HG02623 (cell line): Measurements from ENCODE around the gene CASTOR2.
A peak's percentile ranks its signal among the peaks of the same experiment; 100 is the strongest.
"Not testable (repeated sequence)": the region's sequence is repeated elsewhere in the genome, so short reads cannot be mapped to it uniquely, and the experiment has no call there.

Experiments used
- ATAC-seq: cut with Tn5 transposase; IDR thresholded peaks from one replicate; pipeline ENCODE4 v1.9.1; 2021; ENCODE audit warnings: moderate library complexity; ENCODE audit not compliant: unreplicated experiment

The CASTOR2 gene

GRCh38 chr7:74964511-74965119, at the start of gene CASTOR2:
TSS of gene CASTOR2 (plus strand) at chr7:74964705. CDS start at chr7:74964986, 281 bp downstream.
- ATAC-seq: peak; percentile 93

- ATAC-seq: not testable (repeated sequence)
These were observed 42.1 kb upstream of the CASTOR2 start for GRCh38 chr7:74922321-74922890.

- not testable (repeated sequence) for ATAC-seq
These were observed 40.9 kb upstream of the CASTOR2 start for GRCh38 chr7:74923644-74924043.

GRCh38 chr7:74926968-74927367, 37.5 kb upstream of the CASTOR2 start:
- ATAC-seq: not testable (repeated sequence)

- ATAC-seq: not testable (repeated sequence)
These were observed 32.8 kb upstream of the CASTOR2 start for GRCh38 chr7:74931563-74932328.

- ATAC-seq: not testable (repeated sequence)
These were observed 25.1 kb upstream of the CASTOR2 start for GRCh38 chr7:74939429-74939828.

GRCh38 chr7:74941302-74942069, 23.0 kb upstream of the CASTOR2 start:
- not testable (repeated sequence) for ATAC-seq

GRCh38 chr7:74943923-74944322, 20.6 kb upstream of the CASTOR2 start:
- ATAC-seq: not testable (repeated sequence)

GRCh38 chr7:74947741-74948140, 16.8 kb upstream of the CASTOR2 start:
- ATAC-seq: not testable (repeated sequence)

- ATAC-seq: not testable (repeated sequence)
These were observed 10.7 kb upstream of the CASTOR2 start for GRCh38 chr7:74953774-74954173.

GRCh38 chr7:74958328-74958727, 6.2 kb upstream of the CASTOR2 start:
- ATAC-seq: not testable (repeated sequence)

- ATAC-seq: not testable (repeated sequence)
These were observed 598 bp upstream of the CASTOR2 start for GRCh38 chr7:74963704-74964510.

- not testable (repeated sequence) for ATAC-seq
These were observed 1.8 kb downstream of the CASTOR2 start for GRCh38 chr7:74966208-74966854.

GRCh38 chr7:74966909-74967308, 2.4 kb downstream of the CASTOR2 start:
- not testable (repeated sequence) for ATAC-seq

- not testable (repeated sequence) for ATAC-seq
These were observed 6.9 kb downstream of the CASTOR2 start for GRCh38 chr7:74971431-74971830.

- ATAC-seq: not testable (repeated sequence)
These were observed 7.9 kb downstream of the CASTOR2 start for GRCh38 chr7:74972377-74972776.

GRCh38 chr7:74975959-74976358, 11.5 kb downstream of the CASTOR2 start:
- ATAC-seq: not testable (repeated sequence)

GRCh38 chr7:74977523-74977922, 13.0 kb downstream of the CASTOR2 start:
- not testable (repeated sequence) for ATAC-seq

- not testable (repeated sequence) for ATAC-seq
These were observed 23.9 kb downstream of the CASTOR2 start for GRCh38 chr7:74988436-74988835.

- ATAC-seq: no peak
These were observed 28.6 kb downstream of the CASTOR2 start for GRCh38 chr7:74993121-74993520.
